ENCODE data around the gene ZFC3H1. TPM values are rescaled to one million over a fixed set of nuclear protein-coding genes. Genes with fewer than 3 reads are reported as not detected.
A peak's percentile ranks its signal among the peaks of the same experiment; 100 is the strongest.

Gene ZFC3H1
- total and polyA plus RNA-seq, 2 of the 13 experiments (the other 11 are each of a cell fraction or from before 2014, with no cell fraction given): 17.1 to 38.3 TPM

DNA sequence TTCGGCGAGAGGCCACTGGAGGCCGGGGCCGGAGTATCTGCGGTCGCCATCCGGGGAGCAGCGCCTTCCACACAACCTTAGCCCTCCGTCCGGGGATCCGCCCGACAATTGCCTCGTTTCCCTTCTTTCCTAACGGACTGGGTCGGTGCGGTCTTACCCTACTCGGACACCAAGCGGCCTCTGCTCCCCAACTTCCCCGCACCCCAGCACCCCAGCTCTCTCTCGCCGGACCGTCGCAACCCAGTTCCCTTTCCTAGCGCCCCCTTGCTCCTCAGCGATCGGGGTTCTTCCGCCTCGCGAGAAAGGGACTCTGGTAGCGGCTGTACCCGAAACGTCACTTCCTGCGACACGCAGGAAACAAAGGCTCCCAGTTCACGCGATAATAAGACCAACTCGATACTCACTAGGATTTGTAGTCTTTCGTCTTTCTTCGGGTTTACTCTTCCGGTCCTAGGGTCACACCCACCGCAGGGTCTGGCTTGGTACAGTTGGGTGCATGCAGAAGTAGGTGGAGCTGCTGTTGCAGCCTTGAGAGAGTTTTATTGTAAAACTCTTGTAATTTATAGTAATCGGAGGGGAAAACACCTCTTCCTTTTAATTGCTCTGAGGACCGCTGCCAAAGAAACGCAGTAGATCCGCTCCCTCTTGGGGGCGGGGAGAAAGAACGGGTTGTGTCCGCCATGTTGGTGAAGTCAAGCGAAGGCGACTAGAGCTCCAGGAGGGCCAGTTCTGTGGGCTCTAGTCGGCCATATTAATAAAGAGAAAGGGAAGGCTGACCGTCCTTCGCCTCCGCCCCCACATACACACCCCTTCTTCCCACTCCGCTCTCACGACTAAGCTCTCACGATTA lies at the start of gene ZFC3H1, which contains the start of gene THAP2 (continued):
- TF ChIP-seq, protein P1, sequence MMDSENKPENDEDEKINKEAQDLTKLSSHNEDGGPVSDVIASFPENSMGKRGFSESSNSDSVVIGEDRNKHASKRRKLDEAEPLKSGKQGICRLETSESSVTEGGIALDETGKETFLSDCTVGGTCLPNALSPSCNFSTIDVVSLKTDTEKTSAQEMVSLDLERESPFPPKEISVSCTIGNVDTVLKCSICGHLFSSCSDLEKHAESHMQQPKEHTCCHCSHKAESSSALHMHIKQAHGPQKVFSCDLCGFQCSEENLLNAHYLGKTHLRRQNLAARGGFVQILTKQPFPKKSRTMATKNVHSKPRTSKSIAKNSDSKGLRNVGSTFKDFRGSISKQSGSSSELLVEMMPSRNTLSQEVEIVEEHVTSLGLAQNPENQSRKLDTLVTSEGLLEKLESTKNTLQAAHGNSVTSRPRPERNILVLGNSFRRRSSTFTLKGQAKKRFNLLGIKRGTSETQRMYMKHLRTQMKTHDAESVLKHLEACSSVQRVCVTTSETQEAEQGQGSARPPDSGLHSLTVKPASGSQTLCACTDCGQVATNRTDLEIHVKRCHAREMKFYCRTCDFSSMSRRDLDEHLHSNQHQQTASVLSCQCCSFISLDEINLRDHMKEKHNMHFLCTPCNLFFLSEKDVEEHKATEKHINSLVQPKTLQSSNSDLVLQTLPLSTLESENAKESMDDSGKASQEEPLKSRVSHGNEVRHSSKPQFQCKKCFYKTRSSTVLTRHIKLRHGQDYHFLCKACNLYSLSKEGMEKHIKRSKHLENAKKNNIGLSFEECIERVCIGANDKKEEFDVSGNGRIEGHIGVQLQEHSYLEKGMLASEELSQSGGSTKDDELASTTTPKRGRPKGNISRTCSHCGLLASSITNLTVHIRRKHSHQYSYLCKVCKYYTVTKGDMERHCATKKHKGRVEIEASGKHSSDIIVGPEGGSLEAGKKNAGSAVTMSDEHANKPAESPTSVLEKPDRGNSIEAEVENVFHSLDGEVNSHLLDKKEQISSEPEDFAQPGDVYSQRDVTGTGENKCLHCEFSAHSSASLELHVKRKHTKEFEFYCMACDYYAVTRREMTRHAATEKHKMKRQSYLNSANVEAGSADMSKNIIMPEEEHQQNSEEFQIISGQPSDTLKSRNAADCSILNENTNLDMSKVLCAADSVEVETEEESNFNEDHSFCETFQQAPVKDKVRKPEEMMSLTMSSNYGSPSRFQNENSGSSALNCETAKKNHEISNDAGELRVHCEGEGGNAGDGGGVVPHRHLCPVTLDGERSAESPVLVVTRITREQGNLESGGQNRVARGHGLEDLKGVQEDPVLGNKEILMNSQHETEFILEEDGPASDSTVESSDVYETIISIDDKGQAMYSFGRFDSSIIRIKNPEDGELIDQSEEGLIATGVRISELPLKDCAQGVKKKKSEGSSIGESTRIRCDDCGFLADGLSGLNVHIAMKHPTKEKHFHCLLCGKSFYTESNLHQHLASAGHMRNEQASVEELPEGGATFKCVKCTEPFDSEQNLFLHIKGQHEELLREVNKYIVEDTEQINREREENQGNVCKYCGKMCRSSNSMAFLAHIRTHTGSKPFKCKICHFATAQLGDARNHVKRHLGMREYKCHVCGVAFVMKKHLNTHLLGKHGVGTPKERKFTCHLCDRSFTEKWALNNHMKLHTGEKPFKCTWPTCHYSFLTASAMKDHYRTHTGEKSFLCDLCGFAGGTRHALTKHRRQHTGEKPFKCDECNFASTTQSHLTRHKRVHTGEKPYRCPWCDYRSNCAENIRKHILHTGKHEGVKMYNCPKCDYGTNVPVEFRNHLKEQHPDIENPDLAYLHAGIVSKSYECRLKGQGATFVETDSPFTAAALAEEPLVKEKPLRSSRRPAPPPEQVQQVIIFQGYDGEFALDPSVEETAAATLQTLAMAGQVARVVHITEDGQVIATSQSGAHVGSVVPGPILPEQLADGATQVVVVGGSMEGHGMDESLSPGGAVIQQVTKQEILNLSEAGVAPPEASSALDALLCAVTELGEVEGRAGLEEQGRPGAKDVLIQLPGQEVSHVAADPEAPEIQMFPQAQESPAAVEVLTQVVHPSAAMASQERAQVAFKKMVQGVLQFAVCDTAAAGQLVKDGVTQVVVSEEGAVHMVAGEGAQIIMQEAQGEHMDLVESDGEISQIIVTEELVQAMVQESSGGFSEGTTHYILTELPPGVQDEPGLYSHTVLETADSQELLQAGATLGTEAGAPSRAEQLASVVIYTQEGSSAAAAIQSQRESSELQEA (CRISPR knock-in tag; IDR thresholded peaks at IDR 0.05; ENCODE audit: not compliant biosample characterization): no peak
- TF ChIP-seq TARDBP (CRISPR knock-in tag; IDR thresholded peaks at IDR 0.05): peak; percentile 59
- TF ChIP-seq MXI1 (IDR thresholded peaks at IDR 0.05; ENCODE audit: borderline replicate concordance, low read depth, low read length): peak; percentile 69; the same call in 2 of the 3 replicates
- TF ChIP-seq HES4 (CRISPR knock-in tag; IDR thresholded peaks at IDR 0.05; ENCODE audit: borderline replicate concordance): peak; percentile 29; the same call in 1 of the 2 replicates
- 0 out of 2 replicates have a peak, but pooled peaks have one; percentile 5 for TF ChIP-seq ZSCAN31 (CRISPR knock-in tag; IDR thresholded peaks at IDR 0.05; ENCODE audit: low read depth)
- TF ChIP-seq ZNF468 (CRISPR knock-in tag; IDR thresholded peaks at IDR 0.05): no peak
- peak; percentile 60; the same call in 1 of the 2 replicates for TF ChIP-seq ERF (CRISPR knock-in tag; IDR thresholded peaks at IDR 0.05)
- TF ChIP-seq HOXA7 (CRISPR knock-in tag; IDR thresholded peaks at IDR 0.05): peak; percentile 47; the same call in 1 of the 2 replicates
- TF ChIP-seq, protein P2, sequence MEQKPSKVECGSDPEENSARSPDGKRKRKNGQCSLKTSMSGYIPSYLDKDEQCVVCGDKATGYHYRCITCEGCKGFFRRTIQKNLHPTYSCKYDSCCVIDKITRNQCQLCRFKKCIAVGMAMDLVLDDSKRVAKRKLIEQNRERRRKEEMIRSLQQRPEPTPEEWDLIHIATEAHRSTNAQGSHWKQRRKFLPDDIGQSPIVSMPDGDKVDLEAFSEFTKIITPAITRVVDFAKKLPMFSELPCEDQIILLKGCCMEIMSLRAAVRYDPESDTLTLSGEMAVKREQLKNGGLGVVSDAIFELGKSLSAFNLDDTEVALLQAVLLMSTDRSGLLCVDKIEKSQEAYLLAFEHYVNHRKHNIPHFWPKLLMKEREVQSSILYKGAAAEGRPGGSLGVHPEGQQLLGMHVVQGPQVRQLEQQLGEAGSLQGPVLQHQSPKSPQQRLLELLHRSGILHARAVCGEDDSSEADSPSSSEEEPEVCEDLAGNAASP (CRISPR knock-in tag; IDR thresholded peaks at IDR 0.05; ENCODE audit: borderline replicate concordance): peak; percentile 24; the same call in 1 of the 2 replicates

All from HepG2 (cell line).